Loucy (cell line): ENCODE measurements around the gene JAGN1.
"Not testable (repeated sequence)": the region's sequence is repeated elsewhere in the genome, so short reads cannot be mapped to it uniquely, and the experiment has no call there.

Experiments used
- H2AFZ ChIP-seq: fragments of 200-600 bp; sonication (generic); 2 replicates; pipeline ENCODE4 v1.6.0; 2016; ENCODE audit warnings: antibody characterized with exemption, mild to moderate bottlenecking, low read length, moderate library complexity
- H3F3A ChIP-seq: fragments of 200-600 bp; 2 replicates; pipeline ENCODE4 v1.6.0; 2016; ENCODE audit warnings: antibody characterized with exemption, low read depth, mild to moderate bottlenecking
- H3K27me3 ChIP-seq: fragments of 200-600 bp; sonication (generic); 2 replicates; pipeline ENCODE4 v1.6.1; 2014; ENCODE audit warnings: low read length, mild to moderate bottlenecking; ENCODE audit not compliant: insufficient read depth, poor library complexity, severe bottlenecking
- H3K36me3 ChIP-seq: fragments of 200-600 bp; sonication (generic); 2 replicates; pipeline ENCODE4 v1.6.1; 2016; ENCODE audit warnings: low read length; ENCODE audit not compliant: insufficient read depth
- H3K4me1 ChIP-seq: fragments of 200-600 bp; sonication (generic); 2 replicates; pipeline ENCODE4 v1.5.1; 2014; ENCODE audit warnings: low read length, mild to moderate bottlenecking; ENCODE audit not compliant: insufficient read depth, poor library complexity, severe bottlenecking
- H3K4me2 ChIP-seq: fragments of 200-600 bp; sonication (generic); 2 replicates; pipeline ENCODE4 v1.6.0; 2014; ENCODE audit warnings: antibody characterized with exemption, low read length, low read depth, mild to moderate bottlenecking; ENCODE audit not compliant: poor library complexity, severe bottlenecking
- H3K4me3 ChIP-seq: fragments of 200-600 bp; sonication (generic); 2 replicates; pipeline ENCODE4 v1.5.1; 2014; ENCODE audit warnings: low read length, mild to moderate bottlenecking, mixed read lengths; ENCODE audit not compliant: poor library complexity, severe bottlenecking
- H3K79me2 ChIP-seq: fragments of 200-600 bp; sonication (generic); 2 replicates; pipeline ENCODE4 v1.6.1; 2014; ENCODE audit warnings: low read length; ENCODE audit not compliant: insufficient read depth
- H3K9ac ChIP-seq: fragments of 200-600 bp; sonication (generic); 2 replicates; pipeline ENCODE4 v1.6.0; 2014; ENCODE audit warnings: mild to moderate bottlenecking, low read depth, low read length, moderate library complexity; ENCODE audit not compliant: poor library complexity, severe bottlenecking
- H3K9me2 ChIP-seq: fragments of 200-600 bp; sonication (generic); replicated peaks from 2 replicates; pipeline ENCODE4 v1.6.1; 2016; ENCODE audit warnings: low read depth, low read length, mixed read lengths
- H3K9me3 ChIP-seq: fragments of 200-600 bp; sonication (generic); 2 replicates; pipeline ENCODE4 v1.6.1; 2014; ENCODE audit warnings: mild to moderate bottlenecking, antibody characterized with exemption, low read length, low read depth; ENCODE audit not compliant: insufficient read depth
- H4K20me1 ChIP-seq: fragments of 200-600 bp; sonication (generic); 2 replicates; pipeline ENCODE4 v1.6.0; 2014; ENCODE audit warnings: antibody characterized with exemption, low read length, mild to moderate bottlenecking; ENCODE audit not compliant: insufficient read depth, poor library complexity, severe bottlenecking
- EZH2phosphoT487 ChIP-seq: fragments of 200-600 bp; IDR thresholded peaks from 2 replicates; pipeline ENCODE4 v1.6.1; 2018; ENCODE audit warnings: antibody characterized with exemption, mild to moderate bottlenecking, moderate library complexity, borderline replicate concordance
- TF ChIP-seq, protein P1 (sequence below): fragments of 200-600 bp; sonication (generic); conservative IDR thresholded peaks from 2 replicates; pipeline ENCODE4 v1.5.1; 2014; ENCODE audit warnings: mild to moderate bottlenecking, antibody characterized with exemption, low read length

Gene JAGN1

DNA sequence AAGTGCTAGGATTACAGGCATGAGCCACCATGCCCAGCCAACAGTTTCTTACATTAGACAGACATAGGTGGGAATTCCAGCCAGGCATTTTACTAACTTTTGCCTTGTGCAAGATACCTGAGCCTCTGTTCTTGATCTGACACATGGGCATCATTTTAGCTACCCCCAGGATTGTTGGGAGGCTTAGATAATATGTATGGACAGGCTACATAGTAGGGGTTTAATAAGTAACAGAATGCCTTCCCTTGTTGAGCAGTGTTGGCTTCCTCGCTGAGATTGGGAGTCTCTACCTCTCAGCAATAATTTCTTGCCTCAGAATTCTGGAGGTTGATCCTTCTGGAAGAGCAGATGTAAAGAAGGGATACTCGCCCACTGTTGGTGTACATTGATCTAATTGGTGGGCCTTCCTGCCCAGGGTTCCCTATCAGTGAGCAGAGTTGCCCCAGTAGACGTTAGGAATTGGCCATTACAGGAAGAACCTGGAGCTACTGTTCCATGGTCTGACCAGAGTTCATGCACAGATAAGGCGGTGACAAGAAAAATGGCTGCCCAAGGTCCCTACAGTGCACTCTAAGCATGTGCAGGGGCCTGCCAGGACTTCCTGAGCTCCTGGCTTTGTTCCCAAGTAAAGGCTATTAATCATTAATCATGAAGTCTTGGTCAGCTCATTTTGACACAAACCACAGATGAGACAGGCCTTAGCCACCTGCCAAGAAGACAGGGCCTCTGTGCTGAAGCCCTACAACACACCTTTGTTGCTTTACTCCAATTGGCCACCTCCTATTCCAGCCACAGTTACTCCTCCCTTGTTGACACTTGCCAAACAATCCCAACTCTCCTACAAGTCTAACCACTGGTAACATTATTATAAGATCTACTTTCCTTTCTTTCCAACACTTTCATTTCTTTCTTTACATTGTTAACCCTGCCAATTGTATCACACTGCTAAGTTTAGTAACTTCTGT, 7.3 kb downstream of the JAGN1 start:
- H3K4me2 ChIP-seq: no peak overlapping the region
- H3K9ac ChIP-seq: no peak overlapping the region
- H2AFZ ChIP-seq: no peak overlapping the region
- peaks cover 47% of the 10 kb centered on the region for H3K4me1 ChIP-seq
- H3K9me2 ChIP-seq: no peaks in the 10 kb centered on the region
- no peaks in the 10 kb centered on the region for H3K27me3 ChIP-seq
- peaks cover 26% of the 10 kb centered on the region; the same call in 1 of the 2 replicates for H3K79me2 ChIP-seq
- H3K9me3 ChIP-seq: no peaks in the 10 kb centered on the region
- TF ChIP-seq EZH2phosphoT487: no peak
- TF ChIP-seq, protein P1, sequence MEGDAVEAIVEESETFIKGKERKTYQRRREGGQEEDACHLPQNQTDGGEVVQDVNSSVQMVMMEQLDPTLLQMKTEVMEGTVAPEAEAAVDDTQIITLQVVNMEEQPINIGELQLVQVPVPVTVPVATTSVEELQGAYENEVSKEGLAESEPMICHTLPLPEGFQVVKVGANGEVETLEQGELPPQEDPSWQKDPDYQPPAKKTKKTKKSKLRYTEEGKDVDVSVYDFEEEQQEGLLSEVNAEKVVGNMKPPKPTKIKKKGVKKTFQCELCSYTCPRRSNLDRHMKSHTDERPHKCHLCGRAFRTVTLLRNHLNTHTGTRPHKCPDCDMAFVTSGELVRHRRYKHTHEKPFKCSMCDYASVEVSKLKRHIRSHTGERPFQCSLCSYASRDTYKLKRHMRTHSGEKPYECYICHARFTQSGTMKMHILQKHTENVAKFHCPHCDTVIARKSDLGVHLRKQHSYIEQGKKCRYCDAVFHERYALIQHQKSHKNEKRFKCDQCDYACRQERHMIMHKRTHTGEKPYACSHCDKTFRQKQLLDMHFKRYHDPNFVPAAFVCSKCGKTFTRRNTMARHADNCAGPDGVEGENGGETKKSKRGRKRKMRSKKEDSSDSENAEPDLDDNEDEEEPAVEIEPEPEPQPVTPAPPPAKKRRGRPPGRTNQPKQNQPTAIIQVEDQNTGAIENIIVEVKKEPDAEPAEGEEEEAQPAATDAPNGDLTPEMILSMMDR: no peak
- H3K4me3 ChIP-seq: no peak overlapping the region
- peaks cover 12% of the 10 kb centered on the region for H4K20me1 ChIP-seq
- no peaks in the 10 kb centered on the region; the same call in 1 of the 2 replicates for H3K36me3 ChIP-seq
- H3F3A ChIP-seq: peaks cover 8% of the 10 kb centered on the region; the same call in 1 of the 2 replicates

DNA sequence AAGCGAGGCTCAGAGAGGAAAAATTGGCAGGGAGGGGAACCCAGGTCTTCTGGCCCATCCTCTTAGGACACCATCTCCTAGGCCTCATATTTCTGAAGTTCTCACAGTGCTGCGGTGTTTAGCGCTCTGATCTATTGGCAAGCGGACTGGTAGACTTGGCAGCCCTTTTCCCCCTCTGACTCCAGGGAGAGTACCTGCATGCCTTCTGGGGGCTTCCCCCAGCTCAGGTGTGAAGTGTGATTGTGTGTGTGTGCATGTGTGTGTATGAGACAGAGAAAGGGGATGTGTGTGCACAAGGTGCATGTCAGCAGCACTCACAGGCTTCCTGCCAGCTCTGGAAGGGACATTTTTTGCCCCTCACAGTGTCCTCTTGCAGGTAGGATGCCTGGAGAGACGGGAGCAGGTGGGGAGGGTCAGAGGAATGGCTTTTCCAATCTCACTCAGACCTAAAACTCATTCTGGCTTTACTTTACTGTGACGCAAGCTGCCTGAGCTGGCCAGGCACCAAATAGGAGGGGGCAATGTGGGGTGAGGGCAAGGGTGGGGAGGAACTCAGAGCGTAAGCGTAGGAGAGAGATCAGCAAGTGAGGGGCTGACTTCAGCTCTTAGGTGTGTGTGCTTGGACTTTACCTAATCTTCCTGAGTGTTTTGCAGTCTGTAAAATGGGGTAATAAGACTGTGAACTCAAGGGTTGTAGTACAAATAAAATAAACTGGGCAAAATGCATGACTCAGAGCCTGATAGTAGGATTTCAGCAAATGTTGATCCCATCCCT, 8.2 kb downstream of the JAGN1 start:
- Histone ChIP-seq H3K9me3 (no peaks in the 10 kb centered on the region), H4K20me1 (peaks cover 3% of the 10 kb centered on the region), H3K4me1 (peaks cover 44% of the 10 kb centered on the region), H3K4me3 (no peak overlapping the region), H3K4me2 (no peak overlapping the region), H3K79me2 (peaks cover 26% of the 10 kb centered on the region), H3K9ac (no peak overlapping the region), H3K36me3 (no peaks in the 10 kb centered on the region), H3K9me2 (no peaks in the 10 kb centered on the region), H3F3A (peaks cover 7% of the 10 kb centered on the region; the same call in 1 of the 2 replicates), H3K27me3 (no peaks in the 10 kb centered on the region), H2AFZ (no peak overlapping the region)
- TF ChIP-seq EZH2phosphoT487: no peak
- TF ChIP-seq, protein P1: no peak

DNA sequence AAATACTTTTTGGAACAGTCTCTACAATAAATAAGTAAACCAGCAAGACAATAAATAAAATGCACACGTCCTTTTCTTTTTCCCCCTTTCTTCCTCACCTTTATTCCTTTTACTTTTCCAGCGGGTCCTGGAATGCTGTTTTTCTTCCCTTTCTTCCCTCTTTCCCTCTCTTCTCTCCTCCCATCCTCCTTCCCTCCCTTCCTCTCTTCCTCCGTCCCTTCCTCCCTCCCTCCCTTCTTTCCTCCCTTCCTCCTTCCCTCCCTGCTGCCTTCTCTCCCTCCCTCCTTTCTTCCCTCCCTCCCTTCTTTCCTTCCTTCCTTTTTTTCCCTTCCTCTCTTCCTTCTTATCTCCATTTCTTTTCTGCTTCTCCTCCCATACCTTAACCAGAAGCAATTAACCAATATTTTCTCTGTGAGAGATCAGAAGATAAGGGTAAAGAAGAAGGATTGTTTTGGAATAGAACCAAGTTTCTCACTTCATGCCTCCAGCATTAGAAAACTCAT, 8.9 kb downstream of the JAGN1 start:
- Histone ChIP-seq H4K20me1 (no peaks in the 10 kb centered on the region), H3F3A (no peaks in the 10 kb centered on the region), H3K9ac (no peak overlapping the region), H3K4me2 (no peak overlapping the region), H3K4me1 (peaks cover 43% of the 10 kb centered on the region), H3K36me3 (no peaks in the 10 kb centered on the region), H2AFZ (no peak overlapping the region), H3K27me3 (no peaks in the 10 kb centered on the region), H3K9me2 (no peaks in the 10 kb centered on the region), H3K4me3 (no peak overlapping the region), H3K9me3 (no peaks in the 10 kb centered on the region), H3K79me2 (peaks cover 31% of the 10 kb centered on the region)
- TF ChIP-seq, protein P1: no peak
- no peak for TF ChIP-seq EZH2phosphoT487

DNA sequence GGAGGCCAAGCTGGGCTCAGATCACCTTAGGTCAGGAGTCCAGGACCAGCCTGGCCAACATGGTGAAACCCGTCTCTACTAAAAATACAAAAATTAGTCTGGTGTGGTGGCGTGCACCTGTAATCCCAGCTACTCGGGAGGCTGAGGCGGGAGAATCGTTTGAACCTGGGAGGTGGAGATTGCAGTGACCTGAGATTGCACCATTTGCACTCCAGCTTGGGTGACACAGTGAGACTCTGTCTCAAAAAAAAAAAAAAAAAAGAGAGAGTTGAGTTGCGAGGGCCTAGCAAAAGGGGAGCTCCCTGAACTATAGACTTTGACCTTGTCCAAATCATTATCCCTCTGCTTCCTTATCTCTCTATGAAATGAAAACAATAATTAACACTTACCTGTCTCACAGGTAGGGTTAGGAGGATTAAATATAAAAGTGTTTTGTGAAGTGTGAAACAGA, 10.6 kb downstream of the JAGN1 start:
- not testable (repeated sequence) for H3K9me3 ChIP-seq, H3K4me2 ChIP-seq, H2AFZ ChIP-seq, H3K4me3 ChIP-seq, H3K27me3 ChIP-seq, H3F3A ChIP-seq, H3K9me2 ChIP-seq, H3K9ac ChIP-seq, H4K20me1 ChIP-seq, H3K36me3 ChIP-seq
- peaks cover 32% of the 10 kb centered on the region for H3K79me2 ChIP-seq
- peaks cover 36% of the 10 kb centered on the region for H3K4me1 ChIP-seq
